Measurements from ENCODE around the gene MACROD1.
"Not testable (repeated sequence)": the region's sequence is repeated elsewhere in the genome, so short reads cannot be mapped to it uniquely, and the experiment has no call there.

The MACROD1 gene

GRCh38 chr11:63998558-63999348, 167.2 kb downstream of the MACROD1 start:
- DNase-seq (ENCODE audit: low spot score), result no peak

- no peak for DNase-seq (ENCODE audit: low spot score)
Observed at GRCh38 chr11:63997801-63998337, 168.0 kb downstream of the MACROD1 start.

- no peak for DNase-seq (ENCODE audit: low spot score)
Observed at GRCh38 chr11:63997104-63997700, 168.7 kb downstream of the MACROD1 start.

- DNase-seq (ENCODE audit: low spot score), result no peak
Observed at GRCh38 chr11:63996512-63996911, 169.4 kb downstream of the MACROD1 start.

DNA sequence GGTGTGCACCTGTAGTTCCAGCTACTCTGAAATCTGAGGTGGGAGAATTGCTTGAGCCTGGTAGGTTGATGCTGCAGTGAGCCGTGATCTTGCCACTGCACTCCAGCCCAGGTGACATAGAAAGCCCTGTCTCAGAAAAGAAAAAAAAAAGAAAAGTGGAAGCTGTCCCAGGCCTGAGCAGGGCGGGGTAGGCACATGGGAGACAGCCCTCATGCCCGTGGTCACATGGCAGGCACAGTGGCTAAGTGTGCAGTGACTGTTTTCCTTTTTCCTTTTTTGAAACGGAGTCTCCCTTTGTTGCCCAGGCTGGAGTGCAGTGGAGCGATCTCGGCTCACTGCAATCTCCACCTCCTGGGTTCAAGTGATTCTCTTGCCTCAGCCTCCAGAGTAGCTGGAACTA, 171.9 kb downstream of the MACROD1 start:
- DNase-seq (ENCODE audit: low spot score), result no peak

- DNase-seq (ENCODE audit: low spot score), result no peak
Observed at GRCh38 chr11:63993100-63993499, 172.8 kb downstream of the MACROD1 start.

GRCh38 chr11:63991558-63991957, 174.4 kb downstream of the MACROD1 start:
- DNase-seq (ENCODE audit: low spot score), result no peak

DNA sequence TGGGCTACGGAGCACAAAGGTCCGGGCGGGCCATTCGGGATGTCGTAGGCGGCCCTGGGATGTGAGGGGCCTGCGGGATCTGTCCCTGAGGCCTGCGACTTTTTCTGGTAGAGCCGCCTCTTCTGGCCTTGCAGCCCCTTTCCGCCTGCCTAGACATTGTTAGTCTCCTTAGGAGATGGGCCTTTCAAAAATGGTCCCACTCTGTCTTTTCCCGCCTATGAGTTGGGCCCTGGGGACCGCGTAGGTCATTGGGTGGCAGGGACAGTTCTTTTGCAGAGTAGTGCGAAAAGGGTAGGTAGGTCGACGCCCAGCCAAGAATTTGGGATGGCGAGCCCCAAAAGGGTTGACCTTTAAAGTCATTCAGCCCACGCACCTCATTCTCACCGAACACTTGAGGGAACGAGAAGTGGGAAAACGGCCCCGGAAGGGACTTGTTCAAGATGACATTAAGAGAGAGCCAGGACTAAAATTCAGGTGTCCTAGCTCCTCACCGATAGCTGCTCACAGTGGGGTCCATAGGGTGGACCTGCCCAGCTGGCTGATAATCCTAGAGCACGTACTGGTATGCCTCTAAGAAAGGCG, 178.9 kb downstream of the MACROD1 start:
- no peak for DNase-seq (ENCODE audit: low spot score)

- DNase-seq (ENCODE audit: low spot score), result peak; percentile 96
Observed at GRCh38 chr11:63986156-63986931, 179.6 kb downstream of the MACROD1 start, which contains the start of gene OTUB1. Gene OTUB1 (plus strand): TSS chr11:63986438. CDS start chr11:63986457, 19 bp downstream.

DNA sequence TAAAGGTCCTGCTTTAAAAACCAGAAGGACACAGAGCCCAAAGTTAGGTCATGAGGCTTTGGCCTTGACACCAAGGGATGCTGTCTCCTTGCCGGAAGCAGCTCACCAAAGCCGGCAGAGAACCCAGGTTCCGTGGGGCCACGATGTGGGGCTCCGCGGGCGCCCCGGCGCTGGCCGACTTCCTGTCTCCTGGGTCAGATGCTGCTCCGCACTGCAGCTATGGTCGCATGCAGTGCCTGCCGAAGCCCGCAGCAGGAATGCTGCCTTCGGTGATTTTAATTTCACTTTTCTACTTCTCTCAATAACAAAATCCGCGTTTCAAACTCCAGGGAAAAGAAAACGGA, 180.1 kb downstream of the MACROD1 start:
- DNase-seq (ENCODE audit: low spot score), result peak; percentile 53

DNA sequence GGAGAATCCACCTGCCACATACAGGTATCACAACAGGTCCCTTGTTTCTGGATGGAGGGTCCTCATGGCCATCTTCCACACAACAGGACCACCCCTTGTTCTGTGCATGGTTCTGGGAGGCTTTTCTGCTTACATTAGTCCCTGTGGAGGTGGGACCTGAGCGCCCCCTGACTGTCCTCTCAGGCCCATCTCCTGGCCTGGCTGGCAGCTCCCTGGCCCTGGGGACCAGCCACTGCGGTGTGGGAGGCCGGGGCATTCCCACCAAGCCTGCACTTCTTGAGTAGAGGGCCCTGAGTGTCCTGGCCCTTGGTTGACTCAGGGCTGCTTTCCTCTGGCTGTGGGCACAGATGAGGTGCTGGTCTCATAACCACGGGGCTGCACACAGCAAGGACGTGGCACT, 186.5 kb downstream of the MACROD1 start:
- no peak for DNase-seq (ENCODE audit: low spot score)

DNA sequence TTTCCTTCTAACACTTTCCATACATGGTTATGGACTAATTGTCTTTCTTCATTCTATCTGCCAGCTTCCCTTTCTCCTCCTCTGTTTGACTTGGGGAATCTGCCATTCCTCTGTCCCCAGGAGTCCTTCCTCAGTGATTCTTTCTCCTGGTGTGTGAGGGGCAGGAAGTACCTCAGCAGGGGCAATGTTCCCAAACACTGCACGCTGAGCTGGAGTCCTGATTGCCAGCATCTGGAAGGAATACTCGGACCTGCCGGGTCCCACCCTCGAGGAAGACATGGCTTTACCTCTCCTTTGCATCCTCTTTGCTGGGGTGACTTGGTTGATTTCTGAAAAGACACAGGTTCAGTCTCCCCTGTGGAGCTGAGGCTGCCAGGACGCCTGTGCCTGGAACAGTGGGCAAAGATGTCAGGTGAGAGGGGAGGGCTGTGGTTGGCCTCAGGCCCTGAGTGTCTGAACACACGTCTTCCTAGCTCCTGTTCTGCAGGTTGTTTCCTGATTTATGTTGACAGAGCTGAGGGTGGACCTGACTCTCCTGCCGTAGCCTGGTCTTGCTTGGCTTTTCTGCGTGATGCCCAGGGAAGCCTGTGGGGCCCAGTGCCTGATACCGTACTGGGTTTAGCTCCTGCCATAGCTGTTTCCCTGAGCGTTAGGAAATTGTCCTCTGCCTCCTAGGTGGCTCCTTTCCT, 187.2 kb downstream of the MACROD1 start:
- no peak for DNase-seq (ENCODE audit: low spot score)

- DNase-seq (ENCODE audit: low spot score), result peak; percentile 93
Observed at GRCh38 chr11:63974259-63975143, 191.4 kb downstream of the MACROD1 start, which contains the start of gene COX8A. Gene COX8A (plus strand): TSS chr11:63974620. CDS start chr11:63974681, 61 bp downstream.

DNA sequence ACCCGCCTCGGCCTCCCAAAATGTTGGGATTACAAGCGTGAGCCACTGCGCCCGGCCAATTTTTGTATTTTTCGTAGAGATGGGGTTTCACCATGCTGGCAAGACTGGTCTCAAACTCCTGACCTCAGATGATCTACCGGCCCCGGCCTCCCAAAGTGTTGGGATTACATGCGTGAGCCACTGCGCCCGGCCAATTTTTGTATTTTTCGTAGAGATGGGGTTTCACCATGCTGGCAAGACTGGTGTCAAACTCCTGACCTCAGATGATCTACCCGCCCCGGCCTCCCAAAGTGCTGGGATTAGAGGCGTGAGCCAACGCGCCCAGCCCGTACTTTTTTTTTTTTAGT, 192.0 kb downstream of the MACROD1 start:
- not testable (repeated sequence) for DNase-seq (ENCODE audit: low spot score)

- DNase-seq (ENCODE audit: low spot score), result no peak
Observed at GRCh38 chr11:63970902-63971301, 195.0 kb downstream of the MACROD1 start.

GRCh38 chr11:63969461-63969860, 196.5 kb downstream of the MACROD1 start:
- no peak for DNase-seq (ENCODE audit: low spot score)

DNA sequence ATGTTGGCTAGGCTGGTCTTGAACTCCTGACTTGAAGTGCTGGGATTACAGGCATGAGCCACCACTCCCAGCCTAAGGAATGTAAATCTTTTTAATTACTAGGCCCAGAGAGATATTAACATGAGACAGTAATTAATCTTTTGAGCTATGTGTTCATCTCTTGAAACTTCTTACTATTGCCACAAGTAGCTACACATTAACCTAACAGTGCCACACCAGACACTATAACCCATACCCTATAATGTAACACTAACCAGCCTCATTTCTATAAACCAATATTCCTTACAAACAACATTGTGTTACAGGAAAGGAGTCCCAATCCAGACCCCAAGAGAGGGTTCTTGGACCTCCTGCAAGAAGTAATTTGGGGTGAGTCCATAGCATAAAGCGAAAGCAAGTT, 199.5 kb downstream of the MACROD1 start:
- no peak for DNase-seq (ENCODE audit: low spot score)

DNA sequence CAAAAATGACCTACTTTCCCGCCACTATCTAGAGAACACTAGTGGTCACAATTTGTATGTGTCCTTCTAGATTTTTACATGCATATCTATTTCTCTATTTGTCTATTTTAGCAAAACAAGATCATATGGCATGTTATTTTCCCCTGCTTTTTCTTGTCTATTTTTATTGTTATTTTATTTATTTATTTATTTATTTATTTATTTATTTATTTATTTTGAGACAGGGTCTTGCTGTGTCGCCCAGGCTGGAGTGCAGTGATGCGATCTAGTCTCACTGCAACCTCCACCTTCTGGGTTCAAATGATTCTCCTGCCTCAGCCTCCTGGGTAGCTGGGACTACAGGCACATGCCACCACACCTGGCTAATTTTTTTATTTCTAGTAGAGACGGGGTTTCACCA, 202.0 kb downstream of the MACROD1 start:
- not testable (repeated sequence) for DNase-seq (ENCODE audit: low spot score)

- peak; percentile 36 for DNase-seq (ENCODE audit: low spot score)
Observed at GRCh38 chr11:63961608-63962412, 204.1 kb downstream of the MACROD1 start.

DNA sequence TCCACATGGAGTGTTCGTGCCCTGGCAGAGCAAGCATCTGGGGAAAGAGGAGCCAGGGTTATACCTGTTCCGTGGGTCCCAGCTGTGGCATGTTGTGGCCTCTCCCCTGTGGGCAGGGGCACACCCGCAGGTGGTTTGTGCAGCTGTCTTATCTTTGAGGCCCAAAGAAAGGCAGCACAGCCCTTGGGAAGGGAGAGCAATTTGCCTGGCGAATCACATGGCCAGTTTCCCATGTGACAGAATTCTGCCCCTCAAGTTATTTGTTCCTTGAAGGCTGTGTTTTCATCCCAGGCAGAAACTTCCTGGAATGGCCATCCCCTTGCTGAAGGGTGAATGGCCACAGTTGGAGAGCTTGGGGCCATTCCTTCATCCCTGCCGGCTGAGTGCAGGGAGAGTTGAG, 207.9 kb downstream of the MACROD1 start:
- DNase-seq (ENCODE audit: low spot score), result no peak

All from D341Med (cell line).